ENCODE results near the gene RSPH1.
A peak's percentile ranks its signal among the peaks of the same experiment; 100 is the strongest.

The RSPH1 gene

DNA sequence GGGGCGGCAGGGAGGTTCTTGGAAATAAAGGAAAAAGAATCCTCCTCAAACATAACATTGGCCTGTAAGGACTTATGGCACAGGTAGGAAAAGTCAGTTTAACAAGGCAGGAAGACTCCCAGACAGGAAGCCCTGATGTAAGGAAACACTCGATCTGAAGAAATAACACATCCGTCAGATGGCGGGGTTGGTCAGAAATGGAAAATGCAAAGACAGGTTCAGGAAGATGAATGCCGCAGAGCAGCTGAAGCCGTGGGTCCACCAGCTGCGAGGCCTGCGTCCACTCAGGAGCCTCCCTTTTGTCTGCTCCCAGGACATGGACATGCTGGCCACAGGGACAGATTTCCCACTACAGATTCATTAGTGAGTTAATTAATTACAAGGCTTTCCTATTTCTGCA lies 3.8 kb downstream of the RSPH1 start:
- Histone ChIP-seq H3F3A (ENCODE audit: control insufficient read depth, insufficient read depth) (no peaks in the 10 kb centered on the region), H3K79me2 (ENCODE audit: control insufficient read depth, low read length) (no peaks in the 10 kb centered on the region), H3K9me3 (ENCODE audit: control insufficient read depth, insufficient read depth, low read length) (no peaks in the 10 kb centered on the region), H4K20me1 (ENCODE audit: control insufficient read depth, insufficient read depth, low read depth, low read length) (no peaks in the 10 kb centered on the region), H3K4me1 (ENCODE audit: control insufficient read depth, low read length) (peaks cover 33% of the 10 kb centered on the region), H3K4me3 (ENCODE audit: low read length) (no peak overlapping the region), H3K36me3 (ENCODE audit: control insufficient read depth, low read length) (no peaks in the 10 kb centered on the region), H3K27ac (ENCODE audit: low read depth, low read length) (no peak overlapping the region), H3K9me2 (replicated peaks; ENCODE audit: control insufficient read depth, low read length) (no peaks in the 10 kb centered on the region), H3K27me3 (ENCODE audit: control insufficient read depth, low read length) (peaks cover 9% of the 10 kb centered on the region), H3K4me2 (ENCODE audit: low read length) (peak overlapping the region; percentile 17; the same call in 1 of the 2 replicates)
- no peak for TF ChIP-seq EZH2phosphoT487 (IDR thresholded peaks at IDR 0.05; ENCODE audit: borderline replicate concordance, low read length)
- TF ChIP-seq, protein P1, sequence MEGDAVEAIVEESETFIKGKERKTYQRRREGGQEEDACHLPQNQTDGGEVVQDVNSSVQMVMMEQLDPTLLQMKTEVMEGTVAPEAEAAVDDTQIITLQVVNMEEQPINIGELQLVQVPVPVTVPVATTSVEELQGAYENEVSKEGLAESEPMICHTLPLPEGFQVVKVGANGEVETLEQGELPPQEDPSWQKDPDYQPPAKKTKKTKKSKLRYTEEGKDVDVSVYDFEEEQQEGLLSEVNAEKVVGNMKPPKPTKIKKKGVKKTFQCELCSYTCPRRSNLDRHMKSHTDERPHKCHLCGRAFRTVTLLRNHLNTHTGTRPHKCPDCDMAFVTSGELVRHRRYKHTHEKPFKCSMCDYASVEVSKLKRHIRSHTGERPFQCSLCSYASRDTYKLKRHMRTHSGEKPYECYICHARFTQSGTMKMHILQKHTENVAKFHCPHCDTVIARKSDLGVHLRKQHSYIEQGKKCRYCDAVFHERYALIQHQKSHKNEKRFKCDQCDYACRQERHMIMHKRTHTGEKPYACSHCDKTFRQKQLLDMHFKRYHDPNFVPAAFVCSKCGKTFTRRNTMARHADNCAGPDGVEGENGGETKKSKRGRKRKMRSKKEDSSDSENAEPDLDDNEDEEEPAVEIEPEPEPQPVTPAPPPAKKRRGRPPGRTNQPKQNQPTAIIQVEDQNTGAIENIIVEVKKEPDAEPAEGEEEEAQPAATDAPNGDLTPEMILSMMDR (IDR thresholded peaks at IDR 0.05; ENCODE audit: low read depth, low read length, poor library complexity, severe bottlenecking): no peak

DNA sequence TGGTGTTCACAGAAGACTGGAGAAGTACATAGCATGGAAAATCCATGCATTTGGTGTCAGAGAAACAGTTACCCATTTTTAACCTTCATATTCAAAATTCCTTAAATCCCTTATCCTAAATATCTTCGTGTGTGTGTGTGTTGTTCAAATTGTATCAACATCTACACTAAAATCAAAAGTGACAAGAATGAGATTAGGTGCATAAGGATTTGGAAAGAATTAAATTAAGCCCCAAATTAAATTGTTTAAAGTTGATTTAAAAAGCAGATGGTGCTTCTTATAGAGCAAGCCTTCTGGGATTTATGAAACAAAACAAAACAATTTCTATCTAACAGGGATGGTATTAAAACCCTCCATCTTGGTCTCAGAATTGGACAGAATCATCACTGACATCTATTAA lies 4.7 kb downstream of the RSPH1 start:
- Histone ChIP-seq H3K79me2 (ENCODE audit: control insufficient read depth, low read length) (no peaks in the 10 kb centered on the region), H3K27ac (ENCODE audit: low read depth, low read length) (no peak overlapping the region), H3K4me2 (ENCODE audit: low read length) (no peak overlapping the region), H4K20me1 (ENCODE audit: control insufficient read depth, insufficient read depth, low read depth, low read length) (no peaks in the 10 kb centered on the region), H3K9me2 (replicated peaks; ENCODE audit: control insufficient read depth, low read length) (no peaks in the 10 kb centered on the region), H3K4me1 (ENCODE audit: control insufficient read depth, low read length) (peaks cover 25% of the 10 kb centered on the region), H3K36me3 (ENCODE audit: control insufficient read depth, low read length) (no peaks in the 10 kb centered on the region), H3K9me3 (ENCODE audit: control insufficient read depth, insufficient read depth, low read length) (no peaks in the 10 kb centered on the region), H3F3A (ENCODE audit: control insufficient read depth, insufficient read depth) (no peaks in the 10 kb centered on the region), H3K4me3 (ENCODE audit: low read length) (no peak overlapping the region), H3K27me3 (ENCODE audit: control insufficient read depth, low read length) (peaks cover 9% of the 10 kb centered on the region)
- TF ChIP-seq, protein P1 (IDR thresholded peaks at IDR 0.05; ENCODE audit: low read depth, low read length, poor library complexity, severe bottlenecking): no peak
- TF ChIP-seq EZH2phosphoT487 (IDR thresholded peaks at IDR 0.05; ENCODE audit: borderline replicate concordance, low read length): no peak

DNA sequence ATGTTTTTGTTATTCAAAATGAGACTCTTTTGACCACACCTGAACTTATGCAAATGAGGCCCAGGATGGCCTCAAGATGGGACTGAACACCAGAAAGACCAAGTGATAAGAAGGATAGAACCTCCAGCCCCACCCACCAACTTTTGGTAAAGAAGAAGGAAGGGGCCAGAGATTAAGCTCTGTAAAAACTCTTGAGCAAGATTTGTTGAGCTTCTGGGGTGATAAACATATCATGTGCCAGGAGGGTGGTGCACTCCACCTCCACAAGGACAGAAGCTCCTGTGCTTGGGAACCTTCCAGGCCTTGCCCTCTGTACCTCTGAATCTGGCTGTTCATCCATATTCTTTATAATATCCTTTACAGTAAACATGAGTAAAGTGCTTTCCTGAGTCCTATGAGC lies 5.3 kb downstream of the RSPH1 start:
- H3K4me2 ChIP-seq (ENCODE audit: low read length): no peak overlapping the region
- no peaks in the 10 kb centered on the region for H3K9me3 ChIP-seq (ENCODE audit: control insufficient read depth, insufficient read depth, low read length)
- H3K36me3 ChIP-seq (ENCODE audit: control insufficient read depth, low read length): no peaks in the 10 kb centered on the region
- no peaks in the 10 kb centered on the region for H3K9me2 ChIP-seq (replicated peaks; ENCODE audit: control insufficient read depth, low read length)
- H3K27ac ChIP-seq (ENCODE audit: low read depth, low read length): no peak overlapping the region
- H3K4me3 ChIP-seq (ENCODE audit: low read length): no peak overlapping the region
- H3K27me3 ChIP-seq (ENCODE audit: control insufficient read depth, low read length): peaks cover 8% of the 10 kb centered on the region
- H3K4me1 ChIP-seq (ENCODE audit: control insufficient read depth, low read length): peaks cover 22% of the 10 kb centered on the region
- H4K20me1 ChIP-seq (ENCODE audit: control insufficient read depth, insufficient read depth, low read depth, low read length): no peaks in the 10 kb centered on the region
- no peak for TF ChIP-seq EZH2phosphoT487 (IDR thresholded peaks at IDR 0.05; ENCODE audit: borderline replicate concordance, low read length)
- TF ChIP-seq, protein P1 (IDR thresholded peaks at IDR 0.05; ENCODE audit: low read depth, low read length, poor library complexity, severe bottlenecking): no peak
- no peaks in the 10 kb centered on the region for H3F3A ChIP-seq (ENCODE audit: control insufficient read depth, insufficient read depth)
- no peaks in the 10 kb centered on the region for H3K79me2 ChIP-seq (ENCODE audit: control insufficient read depth, low read length)
